HepG2 (cell line): ENCODE measurements around the gene ZBP1. TPM values are rescaled to one million over a fixed set of nuclear protein-coding genes. Genes with fewer than 3 reads are reported as not detected.

Experiments used
- CREM ChIP-seq, 2 experiments: sonication (generic) in 1 of 2; formaldehyde crosslinking in 1 of 2; IDR thresholded peaks; 2 replicates each; pipeline versions ENCODE4 v1.4.0 to v1.6.1; 2016 to 2020; ENCODE audit warnings: antibody characterized with exemption in 1 of 2, mild to moderate bottlenecking in 1 of 2, missing genetic modification reagents in 1 of 2
- ELK4 ChIP-seq: sonication (generic); formaldehyde crosslinking; IDR thresholded peaks from 2 replicates; pipeline ENCODE4 v1.9.0; 2021; ENCODE audit warnings: missing genetic modification reagents, borderline replicate concordance
- ESRRA ChIP-seq: sonication (generic); formaldehyde crosslinking; IDR thresholded peaks from 2 replicates; pipeline ENCODE4 v1.5.1; 2020; ENCODE audit warnings: mild to moderate bottlenecking, low read depth, missing genetic modification reagents
- FOSL2 ChIP-seq: sonication (generic); formaldehyde crosslinking; IDR thresholded peaks from 2 replicates; pipeline ENCODE4 v1.4.0; 2020; ENCODE audit warnings: missing genetic modification reagents
- SNAPC4 ChIP-seq: sonication (generic); formaldehyde crosslinking; IDR thresholded peaks from 2 replicates; pipeline ENCODE4 v1.4.0; 2020; ENCODE audit warnings: mild to moderate bottlenecking, missing genetic modification reagents
- ZBTB3 ChIP-seq: sonication (generic); formaldehyde crosslinking; IDR thresholded peaks from 2 replicates; pipeline ENCODE4 v1.4.0; 2020; ENCODE audit warnings: low read depth, mild to moderate bottlenecking, moderate library complexity, missing genetic modification reagents, borderline replicate concordance
- ZBTB7A ChIP-seq: sonication (generic); formaldehyde crosslinking; IDR thresholded peaks from 2 replicates; pipeline ENCODE4 v1.8.0; 2022; ENCODE audit warnings: mild to moderate bottlenecking, missing genetic modification reagents
- ZFP90 ChIP-seq: sonication (generic); formaldehyde crosslinking; IDR thresholded peaks from 2 replicates; pipeline ENCODE4 v1.8.0; 2022; ENCODE audit warnings: missing genetic modification reagents, mild to moderate bottlenecking, inconsistent platforms, borderline replicate concordance
- ZNF333 ChIP-seq: sonication (generic); formaldehyde crosslinking; IDR thresholded peaks from 2 replicates; pipeline ENCODE4 v1.4.0; 2020; ENCODE audit warnings: mild to moderate bottlenecking, missing genetic modification reagents, borderline replicate concordance
- ZNF556 ChIP-seq: sonication (generic); formaldehyde crosslinking; IDR thresholded peaks from 2 replicates; pipeline ENCODE4 v1.4.0; 2020; ENCODE audit warnings: mild to moderate bottlenecking, missing genetic modification reagents, borderline replicate concordance
- ZSCAN9 ChIP-seq: IDR thresholded peaks from 2 replicates; pipeline ENCODE4 v1.6.1; 2016; ENCODE audit warnings: borderline replicate concordance
- polyA plus RNA-seq, 8 experiments: library from polyadenylated mRNA; depleted of rRNA in 3 of 8; stranded (reverse) in 7 of 8; unstranded in 1 of 8; fragments of >200 nt; fragmentation: Illumina TruSeq in 4 of 8; extraction: Trizol in 4 of 8; gene quantifications; 2 replicates each; pipeline versions ENCODE4 v1.2.1 to v1.2.3, GENCODE V29; 2011 to 2016; ENCODE audit warnings: low read depth in 4 of 8, missing spikeins in 1 of 8, mixed read lengths in 1 of 8; ENCODE audit not compliant: insufficient read depth in 1 of 8
- total RNA-seq, 5 experiments: library from RNA; depleted of rRNA; stranded (reverse); fragments of >200 nt; fragmentation: Illumina TruSeq; extraction: Trizol; gene quantifications; 2 replicates each; pipeline ENCODE4 v1.2.3, GENCODE V29; 2016; ENCODE audit warnings: low read depth in 1 of 5
- TF ChIP-seq, protein P1 (sequence below), 2 experiments: sonication (generic) in 1 of 2; formaldehyde crosslinking in 1 of 2; IDR thresholded peaks; 2 replicates each; pipeline versions ENCODE4 v1.5.1 to v1.6.1; 2011 to 2020; ENCODE audit warnings: borderline replicate concordance in 1 of 2, low read depth in 1 of 2, low read length in 1 of 2, mild to moderate bottlenecking in 1 of 2, missing genetic modification reagents in 1 of 2, moderate library complexity in 1 of 2
- TF ChIP-seq, protein P2 (sequence below): sonication (generic); formaldehyde crosslinking; IDR thresholded peaks from 2 replicates; pipeline ENCODE4 v1.4.0; 2020; ENCODE audit warnings: missing genetic modification reagents

Gene ZBP1
- total and polyA plus RNA-seq, 2 of the 13 experiments (the other 11 are each of a cell fraction or from before 2014, with no cell fraction given), result not detected

DNA sequence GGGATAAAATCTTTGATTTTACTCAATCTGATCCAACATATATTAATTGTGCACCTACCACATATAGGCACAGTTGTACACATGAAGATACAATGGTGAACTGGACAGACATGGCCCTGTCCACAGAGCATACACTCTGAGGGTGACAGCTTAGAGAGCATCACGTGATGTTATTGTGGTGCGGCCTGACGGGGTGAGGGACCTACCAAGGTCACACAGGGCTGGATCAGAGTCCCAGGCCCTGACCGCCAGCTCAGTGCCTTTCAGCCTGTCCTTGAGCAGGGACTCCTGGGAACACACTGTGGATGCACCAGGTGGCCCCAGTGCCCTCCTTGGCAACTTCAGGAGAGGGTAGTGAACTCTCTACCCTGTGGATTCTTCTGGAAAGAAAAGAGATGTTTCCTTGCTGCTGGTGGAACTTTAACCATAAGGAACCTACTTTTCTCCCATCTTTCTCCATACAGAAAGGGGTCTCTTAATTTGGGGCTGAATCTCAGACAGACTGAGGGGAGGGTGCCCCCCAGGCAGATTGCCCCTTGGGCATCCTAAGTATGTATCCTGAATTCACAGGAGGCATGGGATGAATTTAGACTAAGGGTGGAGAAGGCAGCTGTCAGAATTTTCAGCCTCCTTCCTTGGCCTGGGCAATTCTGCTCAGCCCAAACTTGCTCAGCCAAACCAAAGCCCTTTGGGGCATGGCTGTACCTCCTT is 32.8 kb downstream of the ZBP1 start (continued):
- no peak for TF ChIP-seq ZFP90 (CRISPR knock-in tag)
- no peak for TF ChIP-seq ZBTB3 (CRISPR knock-in tag)
- 0 out of 2 replicates have a peak, but pooled peaks have one; percentile 68 for TF ChIP-seq ZNF333 (CRISPR knock-in tag)
- TF ChIP-seq, protein P1, sequence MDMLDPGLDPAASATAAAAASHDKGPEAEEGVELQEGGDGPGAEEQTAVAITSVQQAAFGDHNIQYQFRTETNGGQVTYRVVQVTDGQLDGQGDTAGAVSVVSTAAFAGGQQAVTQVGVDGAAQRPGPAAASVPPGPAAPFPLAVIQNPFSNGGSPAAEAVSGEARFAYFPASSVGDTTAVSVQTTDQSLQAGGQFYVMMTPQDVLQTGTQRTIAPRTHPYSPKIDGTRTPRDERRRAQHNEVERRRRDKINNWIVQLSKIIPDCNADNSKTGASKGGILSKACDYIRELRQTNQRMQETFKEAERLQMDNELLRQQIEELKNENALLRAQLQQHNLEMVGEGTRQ (IDR thresholded peaks at IDR 0.05; ENCODE audit: low read depth, low read length), result peak; percentile 94
- TF ChIP-seq, protein P1 (CRISPR knock-in tag; IDR thresholded peaks at IDR 0.05; ENCODE audit: borderline replicate concordance), result peak; percentile 95; the same call in 1 of the 2 replicates
- TF ChIP-seq ZSCAN9 (CRISPR knock-in tag), result peak; percentile 88; the same call in 1 of the 2 replicates
- TF ChIP-seq ESRRA (CRISPR knock-in tag), result peak; percentile 100
- TF ChIP-seq SNAPC4, result no peak
- TF ChIP-seq ZBTB7A (CRISPR knock-in tag), result peak; percentile 84
- no peak for TF ChIP-seq ELK4 (CRISPR knock-in tag)
- peak; percentile 90; the same call in 1 of the 2 replicates for TF ChIP-seq ZNF556 (CRISPR knock-in tag)
- peak; percentile 51; the same call in 1 of the 2 replicates for TF ChIP-seq CREM (IDR thresholded peaks at IDR 0.05)
- no peak for TF ChIP-seq CREM (CRISPR knock-in tag; IDR thresholded peaks at IDR 0.05)
- TF ChIP-seq, protein P2, sequence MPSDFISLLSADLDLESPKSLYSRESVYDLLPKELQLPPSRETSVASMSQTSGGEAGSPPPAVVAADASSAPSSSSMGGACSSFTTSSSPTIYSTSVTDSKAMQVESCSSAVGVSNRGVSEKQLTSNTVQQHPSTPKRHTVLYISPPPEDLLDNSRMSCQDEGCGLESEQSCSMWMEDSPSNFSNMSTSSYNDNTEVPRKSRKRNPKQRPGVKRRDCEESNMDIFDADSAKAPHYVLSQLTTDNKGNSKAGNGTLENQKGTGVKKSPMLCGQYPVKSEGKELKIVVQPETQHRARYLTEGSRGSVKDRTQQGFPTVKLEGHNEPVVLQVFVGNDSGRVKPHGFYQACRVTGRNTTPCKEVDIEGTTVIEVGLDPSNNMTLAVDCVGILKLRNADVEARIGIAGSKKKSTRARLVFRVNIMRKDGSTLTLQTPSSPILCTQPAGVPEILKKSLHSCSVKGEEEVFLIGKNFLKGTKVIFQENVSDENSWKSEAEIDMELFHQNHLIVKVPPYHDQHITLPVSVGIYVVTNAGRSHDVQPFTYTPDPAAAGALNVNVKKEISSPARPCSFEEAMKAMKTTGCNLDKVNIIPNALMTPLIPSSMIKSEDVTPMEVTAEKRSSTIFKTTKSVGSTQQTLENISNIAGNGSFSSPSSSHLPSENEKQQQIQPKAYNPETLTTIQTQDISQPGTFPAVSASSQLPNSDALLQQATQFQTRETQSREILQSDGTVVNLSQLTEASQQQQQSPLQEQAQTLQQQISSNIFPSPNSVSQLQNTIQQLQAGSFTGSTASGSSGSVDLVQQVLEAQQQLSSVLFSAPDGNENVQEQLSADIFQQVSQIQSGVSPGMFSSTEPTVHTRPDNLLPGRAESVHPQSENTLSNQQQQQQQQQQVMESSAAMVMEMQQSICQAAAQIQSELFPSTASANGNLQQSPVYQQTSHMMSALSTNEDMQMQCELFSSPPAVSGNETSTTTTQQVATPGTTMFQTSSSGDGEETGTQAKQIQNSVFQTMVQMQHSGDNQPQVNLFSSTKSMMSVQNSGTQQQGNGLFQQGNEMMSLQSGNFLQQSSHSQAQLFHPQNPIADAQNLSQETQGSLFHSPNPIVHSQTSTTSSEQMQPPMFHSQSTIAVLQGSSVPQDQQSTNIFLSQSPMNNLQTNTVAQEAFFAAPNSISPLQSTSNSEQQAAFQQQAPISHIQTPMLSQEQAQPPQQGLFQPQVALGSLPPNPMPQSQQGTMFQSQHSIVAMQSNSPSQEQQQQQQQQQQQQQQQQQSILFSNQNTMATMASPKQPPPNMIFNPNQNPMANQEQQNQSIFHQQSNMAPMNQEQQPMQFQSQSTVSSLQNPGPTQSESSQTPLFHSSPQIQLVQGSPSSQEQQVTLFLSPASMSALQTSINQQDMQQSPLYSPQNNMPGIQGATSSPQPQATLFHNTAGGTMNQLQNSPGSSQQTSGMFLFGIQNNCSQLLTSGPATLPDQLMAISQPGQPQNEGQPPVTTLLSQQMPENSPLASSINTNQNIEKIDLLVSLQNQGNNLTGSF (CRISPR knock-in tag), result no peak
- peak; percentile 81 for TF ChIP-seq FOSL2 (CRISPR knock-in tag)
